ENCODE data around the gene PSMD13.

Gene PSMD13

DNA sequence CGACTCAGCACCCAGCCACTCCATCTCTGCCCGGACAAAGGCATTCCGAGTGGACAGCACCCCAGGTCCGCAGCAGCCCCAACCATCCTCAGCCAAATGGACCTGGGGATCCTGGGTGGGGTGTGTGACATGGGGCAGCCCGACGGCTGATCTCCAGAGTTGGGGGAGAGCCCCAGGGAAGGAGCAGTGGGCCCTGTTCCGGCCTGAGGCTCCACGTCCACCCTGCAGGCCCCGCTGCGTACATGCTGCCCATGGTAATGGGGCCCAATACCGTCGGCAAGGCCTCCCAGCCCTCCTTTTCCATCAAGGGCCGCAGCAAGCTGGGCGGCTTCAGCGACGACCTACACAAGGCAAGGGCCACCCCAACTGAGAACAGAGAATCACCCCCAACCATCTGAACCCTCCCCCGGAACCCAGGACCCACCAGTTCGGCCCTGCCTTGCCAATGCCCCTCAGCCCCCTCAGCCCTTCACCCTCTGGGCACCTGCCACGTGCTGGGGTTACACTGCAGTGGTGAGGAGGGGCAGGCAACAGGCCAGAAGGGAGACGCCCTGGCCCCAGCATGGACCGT, 38.5 kb upstream of the PSMD13 start:
- H3K27ac ChIP-seq: no peak overlapping the region
- TF ChIP-seq, protein P1, sequence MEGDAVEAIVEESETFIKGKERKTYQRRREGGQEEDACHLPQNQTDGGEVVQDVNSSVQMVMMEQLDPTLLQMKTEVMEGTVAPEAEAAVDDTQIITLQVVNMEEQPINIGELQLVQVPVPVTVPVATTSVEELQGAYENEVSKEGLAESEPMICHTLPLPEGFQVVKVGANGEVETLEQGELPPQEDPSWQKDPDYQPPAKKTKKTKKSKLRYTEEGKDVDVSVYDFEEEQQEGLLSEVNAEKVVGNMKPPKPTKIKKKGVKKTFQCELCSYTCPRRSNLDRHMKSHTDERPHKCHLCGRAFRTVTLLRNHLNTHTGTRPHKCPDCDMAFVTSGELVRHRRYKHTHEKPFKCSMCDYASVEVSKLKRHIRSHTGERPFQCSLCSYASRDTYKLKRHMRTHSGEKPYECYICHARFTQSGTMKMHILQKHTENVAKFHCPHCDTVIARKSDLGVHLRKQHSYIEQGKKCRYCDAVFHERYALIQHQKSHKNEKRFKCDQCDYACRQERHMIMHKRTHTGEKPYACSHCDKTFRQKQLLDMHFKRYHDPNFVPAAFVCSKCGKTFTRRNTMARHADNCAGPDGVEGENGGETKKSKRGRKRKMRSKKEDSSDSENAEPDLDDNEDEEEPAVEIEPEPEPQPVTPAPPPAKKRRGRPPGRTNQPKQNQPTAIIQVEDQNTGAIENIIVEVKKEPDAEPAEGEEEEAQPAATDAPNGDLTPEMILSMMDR (conservative IDR thresholded peaks at IDR 0.05): no peak

DNA sequence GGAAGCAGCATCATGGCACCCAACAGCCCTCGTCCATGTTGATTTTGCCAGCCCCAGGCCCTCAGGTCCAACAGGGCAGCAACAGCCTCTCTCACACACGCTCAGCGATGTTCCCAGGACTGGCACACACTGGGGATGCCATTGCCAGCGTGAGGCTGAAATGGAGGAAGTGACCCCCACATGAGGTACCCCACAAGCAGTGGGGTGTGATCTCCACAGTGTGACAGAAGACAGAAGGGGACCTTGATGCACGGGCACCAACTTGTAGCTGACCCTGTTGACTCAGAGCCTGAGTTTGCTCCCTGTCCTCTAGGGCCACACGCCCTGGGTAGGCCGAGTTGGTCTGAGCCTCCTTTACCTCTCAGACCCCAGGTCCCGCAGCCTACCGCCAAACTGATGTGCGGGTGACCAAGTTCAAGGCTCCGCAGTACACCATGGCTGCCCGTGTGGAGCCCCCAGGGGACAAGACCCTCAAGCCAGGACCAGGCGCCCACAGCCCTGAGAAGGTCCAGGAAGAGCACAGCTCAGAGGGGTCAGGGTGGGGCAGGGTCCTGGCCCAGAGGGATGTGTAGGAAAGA, 37.7 kb upstream of the PSMD13 start:
- TF ChIP-seq, protein P1 (conservative IDR thresholded peaks at IDR 0.05): no peak
- H3K27ac ChIP-seq: no peak overlapping the region

DNA sequence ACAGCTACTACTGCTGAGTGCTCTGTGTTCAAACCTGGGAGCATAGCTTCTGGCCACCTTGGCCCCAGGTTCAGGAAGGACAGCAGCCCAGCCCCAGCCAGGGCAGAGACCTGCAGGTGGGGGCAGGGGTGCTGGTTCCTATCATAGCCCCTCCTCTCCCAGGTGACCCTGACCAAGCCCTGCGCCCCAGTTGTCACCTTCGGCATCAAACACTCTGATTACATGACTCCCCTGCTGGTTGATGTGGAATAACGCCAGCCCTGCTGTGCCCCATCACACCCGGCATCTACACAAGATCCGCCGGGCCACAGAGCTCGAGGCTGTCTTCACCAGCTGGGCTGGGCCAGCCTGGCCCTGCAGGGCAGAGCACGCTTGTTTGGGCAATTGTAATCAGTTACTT, 37.0 kb upstream of the PSMD13 start:
- TF ChIP-seq, protein P1 (conservative IDR thresholded peaks at IDR 0.05): no peak
- H3K27ac ChIP-seq: no peak overlapping the region

DNA sequence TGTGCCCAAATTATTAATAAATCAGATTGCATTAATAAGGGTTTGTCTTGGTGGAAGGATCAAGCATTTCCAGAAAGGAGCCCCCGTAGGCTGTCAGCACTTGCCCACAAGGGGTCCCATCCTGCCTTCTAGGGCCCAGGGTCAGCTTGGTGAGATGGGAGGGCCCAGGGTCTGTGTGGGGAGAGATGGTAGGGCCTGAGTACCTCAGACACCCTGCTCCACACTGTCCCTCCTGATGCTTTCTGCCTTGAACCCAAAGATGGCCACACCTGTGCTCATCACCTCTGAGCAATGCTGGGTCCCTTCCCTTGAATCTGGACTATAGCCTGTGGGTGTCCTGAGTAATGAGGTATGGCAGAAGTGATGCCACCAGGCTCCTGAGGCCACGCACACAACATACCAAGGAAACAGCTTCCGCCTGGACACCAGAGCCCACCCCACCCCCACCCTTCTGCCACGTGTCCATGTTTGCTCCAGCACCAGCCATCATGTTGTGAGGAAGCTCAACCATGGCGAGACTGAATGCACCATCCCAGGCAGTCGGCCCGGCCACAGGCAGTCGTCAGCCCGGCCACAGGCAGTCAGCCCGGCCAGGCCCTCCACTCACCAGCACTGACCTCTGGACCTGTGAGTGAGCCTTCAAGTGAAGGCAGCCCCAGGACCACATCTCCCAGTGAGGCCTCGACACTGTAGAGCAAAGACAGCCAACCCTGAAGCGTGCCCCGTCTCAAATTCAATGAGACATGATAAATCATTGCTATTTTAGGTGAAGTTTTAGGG, 36.4 kb upstream of the PSMD13 start:
- TF ChIP-seq, protein P1 (conservative IDR thresholded peaks at IDR 0.05): no peak
- no peak overlapping the region for H3K27ac ChIP-seq

DNA sequence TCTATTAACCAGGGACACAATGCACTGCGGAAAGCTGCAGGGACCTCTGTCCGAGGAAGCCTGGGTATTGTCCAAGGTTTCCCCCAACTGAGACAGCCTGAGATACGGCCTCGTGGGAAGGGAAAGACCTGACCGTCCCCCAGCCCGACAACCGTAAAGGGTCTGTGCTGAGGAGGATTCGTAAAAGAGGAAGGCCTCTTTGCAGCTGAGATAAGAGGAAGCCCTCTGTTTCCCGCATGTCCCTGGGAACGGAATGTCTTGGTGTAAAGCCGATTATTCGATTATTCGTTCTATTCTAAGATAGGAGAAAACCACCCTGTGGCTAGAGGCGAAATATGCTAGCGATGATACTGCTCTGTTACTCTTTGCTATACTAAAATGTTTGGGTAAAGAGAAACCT, 34.8 kb upstream of the PSMD13 start:
- no peak overlapping the region for H3K27ac ChIP-seq

DNA sequence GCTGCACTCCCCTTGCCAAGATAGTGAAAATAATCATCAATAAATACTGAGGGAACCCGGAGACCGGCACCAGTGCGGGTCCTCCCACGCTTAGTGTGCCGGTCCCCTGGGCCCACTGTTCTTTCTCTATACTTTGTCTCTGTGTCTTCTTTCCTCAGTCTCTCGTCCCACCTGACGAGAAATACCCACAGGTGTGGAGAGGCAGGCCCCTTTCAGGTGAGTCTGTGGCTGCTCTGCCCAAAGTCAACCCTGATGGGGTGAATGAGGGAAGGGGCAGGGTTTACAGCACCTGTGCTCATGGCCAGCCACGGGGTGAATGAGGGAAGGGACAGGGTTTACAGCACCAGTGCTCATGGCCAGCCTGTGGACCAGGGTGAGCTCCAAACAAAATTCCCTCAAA, 34.3 kb upstream of the PSMD13 start:
- TF ChIP-seq, protein P1 (conservative IDR thresholded peaks at IDR 0.05): no peak
- H3K27ac ChIP-seq: no peak overlapping the region

More for the DNA sequence above, 34.8 kb upstream of the PSMD13 start:
- TF ChIP-seq, protein P1 (conservative IDR thresholded peaks at IDR 0.05): no peak

DNA sequence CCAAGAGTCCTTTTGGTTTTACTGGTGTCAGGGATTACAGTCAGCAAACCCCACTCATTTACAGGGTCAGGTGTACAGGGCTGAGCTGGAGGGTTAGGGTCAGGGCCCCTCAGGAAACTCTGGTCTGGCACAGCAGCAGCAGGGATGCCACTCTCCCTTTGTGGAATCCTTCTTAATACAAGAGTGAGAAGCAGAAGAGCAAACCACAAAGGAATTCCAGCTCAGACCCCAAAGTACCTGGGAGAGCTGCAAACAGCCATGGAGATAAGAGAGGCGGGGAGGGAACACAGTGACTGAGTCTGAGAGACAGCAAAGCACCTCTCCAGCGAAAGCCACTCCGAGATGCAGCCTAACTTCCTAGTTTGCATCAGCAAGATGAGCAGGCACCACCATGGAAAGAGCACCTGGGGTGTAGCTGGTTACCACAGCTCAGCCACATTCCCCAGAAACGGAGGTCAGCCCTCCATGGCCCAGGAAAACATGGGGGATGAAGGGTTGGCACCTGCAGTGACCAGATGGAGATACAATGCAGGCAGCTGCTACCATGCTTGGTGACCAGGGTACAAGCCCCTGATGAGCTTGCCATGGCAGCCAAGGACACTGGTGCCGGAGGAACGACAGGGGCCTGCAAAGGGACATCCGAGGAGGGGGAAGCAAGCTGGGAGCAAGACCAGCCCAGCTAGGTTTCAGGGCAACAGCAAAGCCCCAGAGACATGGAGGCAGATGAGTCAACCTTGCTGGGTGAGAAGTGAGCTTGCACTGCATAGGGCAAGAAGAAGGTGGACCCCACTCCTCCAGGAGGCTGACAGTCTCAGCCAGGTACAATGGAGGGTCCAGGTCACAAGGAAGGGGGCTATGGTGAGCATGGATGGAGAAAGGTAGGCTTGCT, 33.5 kb upstream of the PSMD13 start:
- no peak overlapping the region for H3K27ac ChIP-seq
- TF ChIP-seq, protein P1 (conservative IDR thresholded peaks at IDR 0.05): no peak

Data from VCaP (cell line).